Measurements from ENCODE around the gene SYNE1.
"Not testable (repeated sequence)": the region's sequence is repeated elsewhere in the genome, so short reads cannot be mapped to it uniquely, and the experiment has no call there.

GRCh38 chr6:152491501-152491900, 145.7 kb downstream of the SYNE1 start:
- TF ChIP-seq CTCF, EP300 (IDR thresholded peaks at IDR 0.05): not testable (repeated sequence)

All from ovary (tissue), 3 donors.